ENCODE results near the gene ATRN. TPM values are rescaled to one million over a fixed set of nuclear protein-coding genes. Genes with fewer than 3 reads are reported as not detected.

The ATRN gene
- total and polyA plus RNA-seq, 2 donors (not counting 1 experiment from before 2014, with no cell fraction given): 5.8 to 19.5 TPM

DNA sequence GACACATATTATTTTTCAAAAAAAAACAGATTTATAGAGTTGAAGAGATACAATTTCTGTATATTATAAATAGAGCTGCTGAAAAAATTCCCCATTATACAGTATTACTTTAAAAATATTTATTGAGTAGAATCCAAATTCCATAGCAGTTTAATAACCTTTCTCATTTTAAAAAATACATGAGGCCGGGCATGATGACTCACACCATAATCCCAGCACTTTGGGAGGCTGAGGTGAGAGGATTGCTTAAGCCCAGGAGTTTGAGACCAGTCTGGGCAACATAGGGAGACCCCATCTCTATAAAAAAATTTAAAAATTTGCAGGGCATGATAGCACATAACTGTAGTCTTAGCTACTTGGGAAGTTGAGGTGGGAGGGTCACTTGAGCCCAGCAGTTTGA lies 13.0 kb downstream of the ATRN start:
- peaks cover 17% of the 10 kb centered on the region for H4K20me1 ChIP-seq (ENCODE audit: control insufficient read depth, insufficient read depth, low read length, poor library complexity, severe bottlenecking)
- intact Hi-C loops (cut with micrococcal nuclease): no loop called here
- ChIA-PET CTCF (no interaction called here), POLR2A (no interaction called here)
- peaks cover 35% of the 10 kb centered on the region for H3K79me2 ChIP-seq (ENCODE audit: control insufficient read depth, insufficient read depth, low read length)
- no peak overlapping the region for H2AFZ ChIP-seq (ENCODE audit: insufficient read depth, low read depth, low read length, poor library complexity, severe bottlenecking)
- no peaks in the 10 kb centered on the region for H3K9me3 Mint-ChIP-seq (ENCODE audit: insufficient read depth)
- H3K27ac Mint-ChIP-seq: no peak overlapping the region
- no peaks in the 10 kb centered on the region for H3K27me3 Mint-ChIP-seq
- no CpG with 5 or more reads among the region's 1 CpG for WGBS (ENCODE audit: insufficient coverage)
- no peak overlapping the region for H3K4me2 ChIP-seq (replicated peaks; ENCODE audit: low read depth, low read length, poor library complexity, severe bottlenecking)
- H3K4me1 Mint-ChIP-seq: peaks cover 13% of the 10 kb centered on the region
- H3K27me3 ChIP-seq (replicated peaks in 1 of 4; ENCODE audit: control extremely low read depth in 1 of 4, control insufficient read depth in 3 of 4, insufficient read depth in 4 of 4, low read length in 3 of 4): no peaks in the 10 kb centered on the region
- H3K27ac ChIP-seq (ENCODE audit: low read length in 2 of 2): no peak overlapping the region
- ATAC-seq (ENCODE audit: low read depth) (no peak), DNase-seq (no peak)
- H3K4me3 Mint-ChIP-seq: no peak overlapping the region
- no peak overlapping the region for H3K4me3 ChIP-seq (ENCODE audit: control extremely low read depth in 1 of 5, extremely low read depth in 1 of 5, insufficient read depth in 1 of 5, low read depth in 2 of 5, low read length in 4 of 5)
- H3K9ac ChIP-seq (ENCODE audit: low read length): no peak overlapping the region
- TF ChIP-seq, protein P1, sequence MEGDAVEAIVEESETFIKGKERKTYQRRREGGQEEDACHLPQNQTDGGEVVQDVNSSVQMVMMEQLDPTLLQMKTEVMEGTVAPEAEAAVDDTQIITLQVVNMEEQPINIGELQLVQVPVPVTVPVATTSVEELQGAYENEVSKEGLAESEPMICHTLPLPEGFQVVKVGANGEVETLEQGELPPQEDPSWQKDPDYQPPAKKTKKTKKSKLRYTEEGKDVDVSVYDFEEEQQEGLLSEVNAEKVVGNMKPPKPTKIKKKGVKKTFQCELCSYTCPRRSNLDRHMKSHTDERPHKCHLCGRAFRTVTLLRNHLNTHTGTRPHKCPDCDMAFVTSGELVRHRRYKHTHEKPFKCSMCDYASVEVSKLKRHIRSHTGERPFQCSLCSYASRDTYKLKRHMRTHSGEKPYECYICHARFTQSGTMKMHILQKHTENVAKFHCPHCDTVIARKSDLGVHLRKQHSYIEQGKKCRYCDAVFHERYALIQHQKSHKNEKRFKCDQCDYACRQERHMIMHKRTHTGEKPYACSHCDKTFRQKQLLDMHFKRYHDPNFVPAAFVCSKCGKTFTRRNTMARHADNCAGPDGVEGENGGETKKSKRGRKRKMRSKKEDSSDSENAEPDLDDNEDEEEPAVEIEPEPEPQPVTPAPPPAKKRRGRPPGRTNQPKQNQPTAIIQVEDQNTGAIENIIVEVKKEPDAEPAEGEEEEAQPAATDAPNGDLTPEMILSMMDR (IDR thresholded peaks at IDR 0.05): no peak
- H3K9me3 ChIP-seq (ENCODE audit: control extremely low read depth in 1 of 3, control insufficient read depth in 2 of 3, insufficient read depth in 1 of 3, low read length in 2 of 3): peaks cover 2 to 14% (median 4%) of the 10 kb centered on the region in 3 donors
- peaks cover 0 to 2% of the 10 kb centered on the region in 2 experiments for H3K36me3 ChIP-seq (replicated peaks in 1 of 2; ENCODE audit: control extremely low read depth in 1 of 2, control insufficient read depth in 1 of 2, extremely low read depth in 1 of 2, insufficient read depth in 2 of 2, low read length in 1 of 2)
- H3K4me1 ChIP-seq (ENCODE audit: control insufficient read depth in 2 of 2, insufficient read depth in 2 of 2, low read length in 2 of 2): no peaks in the 10 kb centered on the region

DNA sequence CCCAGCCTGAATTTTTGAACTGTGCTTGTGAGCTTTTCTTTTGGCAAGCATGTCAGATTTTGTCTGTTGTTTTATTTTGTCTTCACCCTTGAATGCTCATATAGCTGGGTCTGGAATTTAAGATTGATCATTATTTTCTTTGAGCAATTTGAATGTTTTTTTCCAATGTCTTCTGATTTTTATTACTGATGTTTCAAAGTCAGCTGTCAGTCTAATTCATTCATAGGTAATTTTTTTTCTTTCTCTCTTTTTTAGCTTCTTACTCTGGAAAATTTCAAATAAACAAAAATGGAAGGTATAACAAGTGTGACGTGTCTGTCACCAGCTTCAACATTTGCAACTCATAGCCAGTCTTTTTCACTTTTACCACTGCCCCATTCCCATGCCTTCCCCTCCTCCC lies 15.1 kb downstream of the ATRN start:
- no peak overlapping the region for H3K27ac ChIP-seq (ENCODE audit: low read length in 2 of 2)
- DNase-seq (no peak), ATAC-seq (ENCODE audit: low read depth) (no peak)
- no peaks in the 10 kb centered on the region for H3K27me3 ChIP-seq (replicated peaks in 1 of 4; ENCODE audit: control extremely low read depth in 1 of 4, control insufficient read depth in 3 of 4, insufficient read depth in 4 of 4, low read length in 3 of 4)
- peaks cover 2 to 14% (median 4%) of the 10 kb centered on the region in 3 donors for H3K9me3 ChIP-seq (ENCODE audit: control extremely low read depth in 1 of 3, control insufficient read depth in 2 of 3, insufficient read depth in 1 of 3, low read length in 2 of 3)
- Mint-ChIP-seq H3K9me3 (ENCODE audit: insufficient read depth) (no peaks in the 10 kb centered on the region), H3K4me3 (no peak overlapping the region), H3K27ac (no peak overlapping the region), H3K27me3 (no peaks in the 10 kb centered on the region), H3K4me1 (peaks cover 8% of the 10 kb centered on the region)
- H3K36me3 ChIP-seq (replicated peaks in 1 of 2; ENCODE audit: control extremely low read depth in 1 of 2, control insufficient read depth in 1 of 2, extremely low read depth in 1 of 2, insufficient read depth in 2 of 2, low read length in 1 of 2): no peaks in the 10 kb centered on the region
- H4K20me1 ChIP-seq (ENCODE audit: control insufficient read depth, insufficient read depth, low read length, poor library complexity, severe bottlenecking): peaks cover 19% of the 10 kb centered on the region
- intact Hi-C loops (cut with micrococcal nuclease): no loop called here
- POLR2A ChIA-PET: no interaction called here
- TF ChIP-seq, protein P1 (IDR thresholded peaks at IDR 0.05): no peak
- TF ChIP-seq EZH2 (IDR thresholded peaks at IDR 0.05; ENCODE audit: borderline replicate concordance, insufficient read depth, low read depth, low read length, poor library complexity, severe bottlenecking): no peak
- peaks cover 54% of the 10 kb centered on the region for H3K79me2 ChIP-seq (ENCODE audit: control insufficient read depth, insufficient read depth, low read length)
- no peak overlapping the region for H3K4me2 ChIP-seq (replicated peaks; ENCODE audit: low read depth, low read length, poor library complexity, severe bottlenecking)
- no peak overlapping the region for H3K4me3 ChIP-seq (ENCODE audit: control extremely low read depth in 1 of 5, extremely low read depth in 1 of 5, insufficient read depth in 1 of 5, low read depth in 2 of 5, low read length in 4 of 5)
- CTCF ChIA-PET: interaction anchor here (1.2 kb wide), 1 partner anchor 34 kb away, joined by 3 read pairs; no protein-coding TSS in a partner anchor
- H2AFZ ChIP-seq (ENCODE audit: insufficient read depth, low read depth, low read length, poor library complexity, severe bottlenecking): no peak overlapping the region
- no peak overlapping the region for H3K9ac ChIP-seq (ENCODE audit: low read length)
- WGBS (ENCODE audit: insufficient coverage): 100% methylated on average over 1 of the region's 1 CpG
- no peaks in the 10 kb centered on the region for H3K4me1 ChIP-seq (ENCODE audit: control insufficient read depth in 2 of 2, insufficient read depth in 2 of 2, low read length in 2 of 2)

Measured in B cell (primary cell).